Subcutaneous adipose tissue (tissue), 4 donors: ENCODE measurements around the gene VIP. TPM values are rescaled to one million over a fixed set of nuclear protein-coding genes. Genes with fewer than 3 reads are reported as not detected.

ENCODE experiments used
- CTCF ChIP-seq: fragments of 450-650 bp; IDR thresholded peaks from one replicate; pipeline ENCODE4 v1.5.1; 2016; ENCODE audit warnings: low read depth, mild to moderate bottlenecking, control low read depth, antibody characterized with exemption, moderate library complexity
- total RNA-seq, 4 donors: library from RNA; depleted of rRNA; stranded (reverse); fragments of >200 nt; gene quantifications; one replicate each; pipeline ENCODE4 v1.1.0, GENCODE V29; 2016

Gene VIP
- total RNA-seq, 4 donors from 2014 or later = 0.34 to 4.9 (median 1.9) TPM

DNA sequence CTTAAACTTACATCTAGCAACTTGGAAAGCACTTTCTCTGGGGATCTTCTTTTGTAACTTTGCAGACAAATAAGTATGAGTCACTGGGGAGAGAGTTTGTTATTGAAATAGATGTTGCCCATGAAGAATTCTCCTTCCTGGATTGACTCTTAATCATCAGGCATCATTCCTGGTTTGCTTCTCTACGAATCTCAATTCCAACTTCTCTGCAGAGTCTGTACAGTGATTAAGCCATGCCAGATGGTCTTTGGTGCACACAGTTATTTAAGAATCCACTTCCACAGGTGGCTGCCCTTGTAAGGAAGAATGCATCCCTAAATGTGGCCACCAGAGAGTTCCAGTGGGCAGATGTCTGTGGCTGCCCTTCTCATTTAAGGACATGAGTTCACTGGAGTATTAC lies 27.2 kb upstream of the VIP start:
- no peak for TF ChIP-seq CTCF

- TF ChIP-seq CTCF = no peak
These were observed 24.3 kb upstream of the VIP start for GRCh38 chr6:152726313-152726712.

DNA sequence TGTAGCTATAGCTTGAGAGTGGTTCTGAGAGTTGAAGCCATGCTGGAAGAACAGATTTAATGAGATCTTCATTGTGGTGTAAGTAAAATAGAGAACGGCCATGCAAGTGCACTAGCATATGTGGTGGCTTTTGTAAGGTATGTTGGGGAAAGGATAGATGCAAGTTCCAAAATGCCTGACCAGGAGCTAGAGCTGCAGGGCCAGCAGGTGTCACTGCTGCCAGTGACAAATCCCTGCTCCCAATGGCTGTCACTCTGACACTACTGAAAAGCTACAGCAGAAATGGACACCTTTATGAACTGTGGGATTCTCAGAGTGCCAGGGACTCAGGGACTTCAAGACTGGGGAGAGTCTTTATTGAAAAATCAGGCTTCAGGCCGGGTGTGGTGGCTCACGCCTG lies 23.1 kb upstream of the VIP start:
- no peak for TF ChIP-seq CTCF

GRCh38 chr6:152734630-152735029 lies 16.0 kb upstream of the VIP start:
- TF ChIP-seq CTCF = no peak

DNA sequence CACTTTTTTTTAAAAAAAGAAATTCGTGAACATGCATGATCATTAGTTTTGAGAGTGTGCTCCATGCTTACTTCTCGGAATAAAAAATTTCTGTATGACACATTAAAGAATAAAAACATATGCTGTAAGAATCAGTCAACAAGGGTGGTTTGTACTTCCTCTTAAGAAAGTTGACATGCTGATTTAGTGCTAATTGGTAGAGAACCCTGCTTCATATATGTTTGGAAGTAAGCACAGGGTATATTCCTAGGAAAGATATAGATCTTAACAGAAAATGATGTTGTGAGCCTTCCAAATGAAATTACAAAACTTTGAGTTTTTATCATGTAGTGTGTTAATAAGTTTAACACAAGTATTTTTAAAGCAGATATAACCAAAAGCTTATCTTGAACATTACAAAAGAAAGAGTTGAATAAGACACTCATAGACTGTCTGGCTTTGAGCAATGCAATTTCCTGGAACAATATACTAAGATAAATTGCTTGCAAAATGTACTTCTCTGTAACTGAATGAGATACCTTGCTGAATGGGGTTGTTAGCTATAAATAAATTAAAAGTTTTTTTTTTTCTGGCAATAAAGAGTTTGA lies 13.8 kb upstream of the VIP start:
- no peak for TF ChIP-seq CTCF

DNA sequence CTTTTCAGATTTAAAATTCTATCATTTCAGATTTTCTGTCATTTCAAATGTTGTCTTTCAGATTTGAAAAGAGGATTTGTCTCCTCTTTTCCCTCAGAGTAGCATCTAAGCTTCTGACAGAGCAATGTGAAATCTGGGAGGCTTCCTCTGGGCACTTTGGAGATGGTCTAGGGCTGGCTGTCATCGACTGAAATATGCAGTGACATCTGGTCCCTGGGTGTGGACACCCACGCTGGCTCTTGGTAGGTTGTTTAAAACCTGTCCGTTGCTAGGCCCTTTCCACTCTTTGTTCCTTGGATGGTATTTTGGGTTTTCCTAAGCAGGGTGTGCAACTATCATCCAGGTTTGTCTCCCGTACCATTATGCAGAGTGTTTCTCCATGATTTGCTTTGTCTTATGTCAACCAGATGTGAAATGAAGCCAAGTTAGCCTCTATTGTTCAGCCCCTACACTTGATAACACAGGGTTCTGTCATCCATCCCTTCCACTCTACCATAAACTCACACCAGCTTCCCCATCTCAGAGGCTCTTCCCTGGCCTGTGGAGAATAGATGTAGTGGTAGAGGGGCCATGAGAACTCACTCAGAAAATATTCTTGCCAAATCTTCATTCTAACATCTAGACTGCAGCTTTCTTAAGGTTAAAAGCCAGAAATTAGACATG lies 5.0 kb upstream of the VIP start:
- no peak for TF ChIP-seq CTCF

GRCh38 chr6:152746172-152746553 lies 4.4 kb upstream of the VIP start:
- no peak for TF ChIP-seq CTCF
